ENCODE results near the gene P2RX6. TPM values are rescaled to one million over a fixed set of nuclear protein-coding genes. Genes with fewer than 3 reads are reported as not detected.
A peak's percentile ranks its signal among the peaks of the same experiment; 100 is the strongest.

Gene P2RX6
- total and polyA plus RNA-seq, 9 of the 15 experiments (the other 6 are each of a cell fraction or from before 2014, with no cell fraction given) = 0.01 to 3.9 (median 1.5) TPM; not detected in 1

DNA sequence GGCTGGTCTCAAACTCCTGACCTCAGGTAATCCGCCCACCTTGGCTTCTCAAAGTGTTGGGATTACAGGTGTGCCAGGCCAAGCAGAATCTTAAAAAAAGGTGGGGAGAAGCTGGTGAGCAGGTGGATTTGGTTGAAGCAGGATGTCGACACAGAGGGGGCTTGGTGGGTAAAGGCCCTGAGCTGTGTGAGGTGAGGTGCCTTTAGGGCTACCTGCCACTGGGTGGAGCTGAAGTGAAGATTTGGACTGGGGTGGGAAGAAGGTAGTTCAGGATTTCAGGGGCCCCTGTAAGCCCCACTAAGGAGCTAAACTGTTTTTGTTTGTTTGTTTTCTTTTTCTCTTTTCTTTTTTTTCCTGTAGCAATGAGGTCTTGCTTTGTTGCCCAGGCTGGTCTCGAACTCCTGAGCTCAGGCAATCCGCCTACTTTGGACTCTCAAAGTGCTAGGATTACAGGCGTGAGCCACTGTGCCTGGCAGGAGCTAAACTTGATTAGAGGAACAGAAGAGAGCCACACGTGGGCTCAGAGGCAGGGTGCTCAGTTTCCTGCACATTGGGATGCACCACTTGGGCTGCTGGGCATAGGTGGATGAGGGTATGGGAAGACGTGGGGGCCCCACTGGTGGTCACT, 6.0 kb downstream of the P2RX6 start:
- no TSS peak for BruUV-seq (replicated peaks)
- H3K36me3 ChIP-seq (ENCODE audit: control insufficient read depth, insufficient read depth, low read length) = no peaks in the 10 kb centered on the region
- H4K20me1 ChIP-seq (replicated peaks; ENCODE audit: control insufficient read depth, insufficient read depth, low read length) = peaks cover 7% of the 10 kb centered on the region; the same call in 1 of the 2 replicates
- DNase-seq (ENCODE audit: extremely low read depth in 1 of 4, low spot score in 3 of 4) (peak; percentile 85 to 98 (median 96)), ATAC-seq (peak; percentile 88), FAIRE-seq (peak; percentile 57)
- CTCF ChIA-PET (ENCODE audit: low intra/inter-chr PET ratio) = interaction anchor here (0.7 to 1.0 kb wide), 2 partner anchors 14 to 1911 kb away, joined by 3 to 6 read pairs; no protein-coding TSS in a partner anchor
- no peaks in the 10 kb centered on the region for H3K9me3 ChIP-seq (replicated peaks; ENCODE audit: control insufficient read depth, insufficient read depth, low read depth, low read length)
- POLR2A ChIA-PET = interaction anchor here (0.6 to 13.9 kb wide), 18 partner anchors 8 to 841 kb away, joined by 3 to 333 read pairs (median 4); partner anchors contain the start of genes LRRC74B, SLC7A4 and THAP7
- peaks cover 3 to 16% of the 10 kb centered on the region in 2 experiments; a peak in 4 of 5 replicates for H3K27me3 ChIP-seq (ENCODE audit: control insufficient read depth in 2 of 2, insufficient read depth in 2 of 2, low read length in 2 of 2)
- H3K9me1 ChIP-seq (ENCODE audit: control insufficient read depth, insufficient read depth, low read length) = no peaks in the 10 kb centered on the region
- intact Hi-C loops (cut with micrococcal nuclease) = loop anchor here (2.0 to 5.0 kb wide), 3 partner anchors 46 to 78 kb away; no protein-coding TSS in a partner anchor
- peak overlapping the region in 1 of 2 experiments; percentile 33; a peak in 2 of 4 replicates for H3K9ac ChIP-seq (ENCODE audit: insufficient read depth in 1 of 2, low read depth in 2 of 2, low read length in 2 of 2)
- no peak overlapping the region for H2AFZ ChIP-seq (ENCODE audit: low read depth, low read length)
- 42% methylated on average over 7 of the region's 7 CpGs for WGBS (ENCODE audit: insufficient coverage, low coverage, missing lambda C conversion rate)
- in situ Hi-C loops (cut with MboI) = no loop called here
- H3K79me2 ChIP-seq (ENCODE audit: control insufficient read depth, insufficient read depth, low read length) = no peaks in the 10 kb centered on the region; the same call in 2 of the 3 replicates
- no peak overlapping the region for H3K4me2 ChIP-seq (ENCODE audit: insufficient read depth, low read length)
- H3K4me3 ChIP-seq = no peak overlapping the region
- peaks cover 7 to 31% of the 10 kb centered on the region in 2 experiments for H3K4me1 ChIP-seq (replicated peaks in 1 of 2; ENCODE audit: control insufficient read depth in 2 of 2, insufficient read depth in 2 of 2, low read length in 2 of 2)
- H3K27ac ChIP-seq (ENCODE audit: extremely low read depth, low read depth, low read length) = no peak overlapping the region
- TF ChIP-seq, protein P1, sequence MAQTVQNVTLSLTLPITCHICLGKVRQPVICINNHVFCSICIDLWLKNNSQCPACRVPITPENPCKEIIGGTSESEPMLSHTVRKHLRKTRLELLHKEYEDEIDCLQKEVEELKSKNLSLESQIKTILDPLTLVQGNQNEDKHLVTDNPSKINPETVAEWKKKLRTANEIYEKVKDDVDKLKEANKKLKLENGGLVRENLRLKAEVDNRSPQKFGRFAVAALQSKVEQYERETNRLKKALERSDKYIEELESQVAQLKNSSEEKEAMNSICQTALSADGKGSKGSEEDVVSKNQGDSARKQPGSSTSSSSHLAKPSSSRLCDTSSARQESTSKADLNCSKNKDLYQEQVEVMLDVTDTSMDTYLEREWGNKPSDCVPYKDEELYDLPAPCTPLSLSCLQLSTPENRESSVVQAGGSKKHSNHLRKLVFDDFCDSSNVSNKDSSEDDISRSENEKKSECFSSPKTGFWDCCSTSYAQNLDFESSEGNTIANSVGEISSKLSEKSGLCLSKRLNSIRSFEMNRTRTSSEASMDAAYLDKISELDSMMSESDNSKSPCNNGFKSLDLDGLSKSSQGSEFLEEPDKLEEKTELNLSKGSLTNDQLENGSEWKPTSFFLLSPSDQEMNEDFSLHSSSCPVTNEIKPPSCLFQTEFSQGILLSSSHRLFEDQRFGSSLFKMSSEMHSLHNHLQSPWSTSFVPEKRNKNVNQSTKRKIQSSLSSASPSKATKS (CRISPR knock-in tag; IDR thresholded peaks at IDR 0.05) = peak; percentile 73; the same call in 1 of the 2 replicates
- no peak for TF ChIP-seq MTA3 (IDR thresholded peaks at IDR 0.05; ENCODE audit: borderline replicate concordance)
- TF ChIP-seq, protein P2, sequence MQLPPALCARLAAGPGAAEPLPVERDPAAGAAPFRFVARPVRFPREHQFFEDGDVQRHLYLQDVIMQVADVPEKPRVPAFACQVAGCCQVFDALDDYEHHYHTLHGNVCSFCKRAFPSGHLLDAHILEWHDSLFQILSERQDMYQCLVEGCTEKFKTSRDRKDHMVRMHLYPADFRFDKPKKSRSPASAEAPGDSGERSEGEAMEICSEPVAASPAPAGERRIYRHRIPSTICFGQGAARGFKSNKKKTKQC (CRISPR knock-in tag; IDR thresholded peaks at IDR 0.05) = no peak
- no peak for TF ChIP-seq ZC3H8 (IDR thresholded peaks at IDR 0.05)
- no peak for TF ChIP-seq CBX1 (IDR thresholded peaks at IDR 0.05; ENCODE audit: low read depth)
- TF ChIP-seq, protein P3, sequence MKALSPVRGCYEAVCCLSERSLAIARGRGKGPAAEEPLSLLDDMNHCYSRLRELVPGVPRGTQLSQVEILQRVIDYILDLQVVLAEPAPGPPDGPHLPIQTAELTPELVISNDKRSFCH (CRISPR knock-in tag; IDR thresholded peaks at IDR 0.05) = 0 out of 2 replicates have a peak, but pooled peaks have one; percentile 12
- TF ChIP-seq, protein P3 (tag; IDR thresholded peaks at IDR 0.05) = peak; percentile 47
- peak; percentile 61 for TF ChIP-seq JUND (IDR thresholded peaks at IDR 0.05; ENCODE audit: borderline replicate concordance, low read depth, low read length)
- TF ChIP-seq JUND (tag; IDR thresholded peaks at IDR 0.05; ENCODE audit: borderline replicate concordance, low read depth, low read length) = 0 out of 3 replicates have a peak, but pooled peaks have one; percentile 36
- TF ChIP-seq, protein P4, sequence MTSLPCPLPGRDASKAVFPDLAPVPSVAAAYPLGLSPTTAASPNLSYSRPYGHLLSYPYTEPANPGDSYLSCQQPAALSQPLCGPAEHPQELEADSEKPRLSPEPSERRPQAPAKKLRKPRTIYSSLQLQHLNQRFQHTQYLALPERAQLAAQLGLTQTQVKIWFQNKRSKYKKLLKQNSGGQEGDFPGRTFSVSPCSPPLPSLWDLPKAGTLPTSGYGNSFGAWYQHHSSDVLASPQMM (CRISPR knock-in tag; IDR thresholded peaks at IDR 0.05) = no peak
- TF ChIP-seq, protein P5, sequence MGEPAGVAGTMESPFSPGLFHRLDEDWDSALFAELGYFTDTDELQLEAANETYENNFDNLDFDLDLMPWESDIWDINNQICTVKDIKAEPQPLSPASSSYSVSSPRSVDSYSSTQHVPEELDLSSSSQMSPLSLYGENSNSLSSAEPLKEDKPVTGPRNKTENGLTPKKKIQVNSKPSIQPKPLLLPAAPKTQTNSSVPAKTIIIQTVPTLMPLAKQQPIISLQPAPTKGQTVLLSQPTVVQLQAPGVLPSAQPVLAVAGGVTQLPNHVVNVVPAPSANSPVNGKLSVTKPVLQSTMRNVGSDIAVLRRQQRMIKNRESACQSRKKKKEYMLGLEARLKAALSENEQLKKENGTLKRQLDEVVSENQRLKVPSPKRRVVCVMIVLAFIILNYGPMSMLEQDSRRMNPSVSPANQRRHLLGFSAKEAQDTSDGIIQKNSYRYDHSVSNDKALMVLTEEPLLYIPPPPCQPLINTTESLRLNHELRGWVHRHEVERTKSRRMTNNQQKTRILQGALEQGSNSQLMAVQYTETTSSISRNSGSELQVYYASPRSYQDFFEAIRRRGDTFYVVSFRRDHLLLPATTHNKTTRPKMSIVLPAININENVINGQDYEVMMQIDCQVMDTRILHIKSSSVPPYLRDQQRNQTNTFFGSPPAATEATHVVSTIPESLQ (CRISPR knock-in tag; IDR thresholded peaks at IDR 0.05) = no peak
- TF ChIP-seq, protein P6, sequence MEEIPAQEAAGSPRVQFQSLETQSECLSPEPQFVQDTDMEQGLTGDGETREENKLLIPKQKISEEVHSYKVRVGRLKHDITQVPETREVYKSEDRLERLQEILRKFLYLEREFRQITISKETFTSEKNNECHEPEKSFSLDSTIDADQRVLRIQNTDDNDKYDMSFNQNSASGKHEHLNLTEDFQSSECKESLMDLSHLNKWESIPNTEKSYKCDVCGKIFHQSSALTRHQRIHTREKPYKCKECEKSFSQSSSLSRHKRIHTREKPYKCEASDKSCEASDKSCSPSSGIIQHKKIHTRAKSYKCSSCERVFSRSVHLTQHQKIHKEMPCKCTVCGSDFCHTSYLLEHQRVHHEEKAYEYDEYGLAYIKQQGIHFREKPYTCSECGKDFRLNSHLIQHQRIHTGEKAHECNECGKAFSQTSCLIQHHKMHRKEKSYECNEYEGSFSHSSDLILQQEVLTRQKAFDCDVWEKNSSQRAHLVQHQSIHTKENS (CRISPR knock-in tag; IDR thresholded peaks at IDR 0.05) = no peak
- no peak for TF ChIP-seq HDAC6 (IDR thresholded peaks at IDR 0.05; ENCODE audit: low read depth, low read length)

Measured in K562 (cell line).